ENCODE measurements around the gene EDNRB. TPM values are rescaled to one million over a fixed set of nuclear protein-coding genes. Genes with fewer than 3 reads are reported as not detected.
"Not testable (repeated sequence)": the region's sequence is repeated elsewhere in the genome, so short reads cannot be mapped to it uniquely, and the experiment has no call there.

Gene EDNRB
- total and polyA plus RNA-seq, 9 donors: 3.1 to 14.8 (median 7.4) TPM

- TF ChIP-seq CTCF (IDR thresholded peaks at IDR 0.05) (no peak), EP300 (IDR thresholded peaks at IDR 0.05) (peak; percentile 16)
- WGBS, 3 donors: 34 to 35% (median 34%) methylated on average over 8 of the region's 8 CpGs
- DNase-seq: peak in 2 of 5 donors; percentile 14 to 58
- H3K27me3 ChIP-seq: no peaks in the 10 kb centered on the region
- intact Hi-C loops (cut with DNase I): no loop called here
- no peak overlapping the region for H3K4me3 ChIP-seq
- H3K4me1 ChIP-seq (ENCODE audit: insufficient read depth): peaks cover 2% of the 10 kb centered on the region
- no peaks in the 10 kb centered on the region for H3K9me3 ChIP-seq
- no peaks in the 10 kb centered on the region for H3K36me3 ChIP-seq
- no peak overlapping the region for H3K27ac ChIP-seq
Observed at GRCh38 chr13:77859450-77859849, 59.2 kb downstream of the EDNRB start.

GRCh38 chr13:77857531-77858209 is 61.0 kb downstream of the EDNRB start:
- no peak for DNase-seq
- H3K4me1 ChIP-seq (ENCODE audit: insufficient read depth): peaks cover 2% of the 10 kb centered on the region
- H3K9me3 ChIP-seq: no peaks in the 10 kb centered on the region
- no peaks in the 10 kb centered on the region for H3K36me3 ChIP-seq
- TF ChIP-seq POLR2A (IDR thresholded peaks at IDR 0.05) (no peak), CTCF (IDR thresholded peaks at IDR 0.05) (no peak), EP300 (IDR thresholded peaks at IDR 0.05) (no peak)
- H3K4me3 ChIP-seq: no peak overlapping the region
- no peaks in the 10 kb centered on the region for H3K27me3 ChIP-seq
- H3K27ac ChIP-seq: no peak overlapping the region
- intact Hi-C loops (cut with DNase I): no loop called here

- Histone ChIP-seq H3K4me1 (ENCODE audit: insufficient read depth) (no peaks in the 10 kb centered on the region), H3K4me3 (no peak overlapping the region), H3K36me3 (no peaks in the 10 kb centered on the region), H3K27me3 (no peaks in the 10 kb centered on the region), H3K27ac (no peak overlapping the region), H3K9me3 (no peaks in the 10 kb centered on the region)
- DNase-seq: no peak
- intact Hi-C loops (cut with DNase I): no loop called here
- 75 to 79% (median 77%) methylated on average over 4 of the region's 4 CpGs for WGBS, 3 donors
- TF ChIP-seq EP300 (IDR thresholded peaks at IDR 0.05) (no peak), POLR2A (IDR thresholded peaks at IDR 0.05) (no peak), CTCF (IDR thresholded peaks at IDR 0.05) (no peak)
Observed at GRCh38 chr13:77853703-77854102, 64.9 kb downstream of the EDNRB start.

DNA sequence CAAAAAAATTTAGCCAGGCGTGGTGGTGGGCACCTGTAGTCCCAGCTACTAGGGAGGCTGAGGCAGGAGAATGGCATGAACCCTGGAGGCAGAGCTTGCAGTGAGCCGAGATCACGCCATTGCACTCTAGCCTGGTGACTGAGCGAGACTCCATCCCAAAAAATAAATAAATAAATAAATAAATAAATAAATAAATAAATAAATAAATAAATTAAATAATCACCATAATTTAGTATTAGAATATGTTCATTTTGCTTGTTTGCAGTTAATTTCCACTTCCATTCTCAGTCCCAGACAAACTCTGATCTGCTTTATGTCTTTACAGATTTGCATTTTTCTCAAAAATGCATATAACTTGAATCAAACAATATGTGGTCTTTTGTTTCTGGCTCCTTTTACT is 70.6 kb downstream of the EDNRB start:
- H3K27ac ChIP-seq; H3K4me1 ChIP-seq (ENCODE audit: insufficient read depth); H3K27me3 ChIP-seq; DNase-seq; H3K4me3 ChIP-seq; intact Hi-C loops (cut with DNase I); H3K9me3 ChIP-seq; H3K36me3 ChIP-seq: not testable (repeated sequence)
- WGBS, 3 donors: 95 to 98% (median 97%) methylated on average over 4 of the region's 4 CpGs

GRCh38 chr13:77846173-77846572 is 72.5 kb downstream of the EDNRB start:
- H3K4me3 ChIP-seq: no peak overlapping the region
- TF ChIP-seq CTCF (IDR thresholded peaks at IDR 0.05) (no peak), EP300 (IDR thresholded peaks at IDR 0.05) (no peak), POLR2A (IDR thresholded peaks at IDR 0.05) (no peak)
- no peaks in the 10 kb centered on the region for H3K36me3 ChIP-seq
- intact Hi-C loops (cut with DNase I): no loop called here
- no peaks in the 10 kb centered on the region for H3K9me3 ChIP-seq
- no peaks in the 10 kb centered on the region for H3K27me3 ChIP-seq
- H3K4me1 ChIP-seq (ENCODE audit: insufficient read depth): no peaks in the 10 kb centered on the region
- H3K27ac ChIP-seq: no peak overlapping the region
- 81 to 91% (median 82%) methylated on average over 1 of the region's 1 CpG for WGBS, 3 donors
- DNase-seq: no peak

Small RNA genes lying within 50 kb of the gene (small RNA-seq; reads per million reads assigned to genes)
- gene RN7SL810P: not detected

Other genes with a start within 250 kb of the EDNRB start
- gene SLAIN1, start 221.1 kb downstream of the EDNRB start, total RNA-seq: 10 to 100 TPM in 3 of 7 donors, 1 to 10 TPM in 4; 6.4 to 24.2 (median 10.0) TPM
- gene SLAIN1, start 221.1 kb downstream of the EDNRB start, polyA plus RNA-seq: 1 to 10 TPM; 4.6 to 9.8 TPM